IPS DF 6.9 (cell line): ENCODE measurements around the gene TNFRSF13B.
"Not testable (repeated sequence)": the region's sequence is repeated elsewhere in the genome, so short reads cannot be mapped to it uniquely, and the experiment has no call there.

Source experiments
- DNase-seq: peaks from one replicate; pipeline ENCODE4 v3.0.0-alpha.2; 2013; ENCODE audit warnings: low read depth, low spot score
- H3K27ac ChIP-seq: one replicate; pipeline ENCODE4 v1.5.1; 2013; ENCODE audit warnings: low read length, control low read depth
- H3K27me3 ChIP-seq: 2 replicates; pipeline ENCODE4 v1.6.1; 2013; ENCODE audit warnings: mild to moderate bottlenecking, low read length; ENCODE audit not compliant: control insufficient read depth, insufficient read depth
- H3K36me3 ChIP-seq: 2 replicates; pipeline ENCODE4 v1.6.1; 2013; ENCODE audit warnings: low read length; ENCODE audit not compliant: control insufficient read depth, insufficient read depth
- H3K4me1 ChIP-seq: 2 replicates; pipeline ENCODE4 v1.6.1; 2013; ENCODE audit warnings: low read length; ENCODE audit not compliant: control insufficient read depth, insufficient read depth
- H3K4me3 ChIP-seq: 2 replicates; pipeline ENCODE4 v1.5.1; 2013; ENCODE audit warnings: mild to moderate bottlenecking, low read length
- H3K9me3 ChIP-seq: 2 replicates; pipeline ENCODE4 v1.6.1; 2013; ENCODE audit warnings: low read length, inconsistent platforms; ENCODE audit not compliant: control insufficient read depth, insufficient read depth
- WGBS: extraction: QIAGEN DNeasy Blood & Tissue Kit; methylation state at CpG from one replicate; pipeline ENCODE4 v1.1.7; 2013; ENCODE audit warnings: mixed read lengths, missing lambda C conversion rate; ENCODE audit not compliant: insufficient read length, insufficient coverage; 5-methylcytosine and 5-hydroxymethylcytosine counted together

TNFRSF13B gene

GRCh38 chr17:16900288-16900882 lies 71.5 kb downstream of the TNFRSF13B start:
- Histone ChIP-seq H3K27me3 (no peaks in the 10 kb centered on the region), H3K4me3 (no peak overlapping the region), H3K27ac (no peak overlapping the region), H3K4me1 (no peaks in the 10 kb centered on the region), H3K36me3 (no peaks in the 10 kb centered on the region), H3K9me3 (no peaks in the 10 kb centered on the region)
- WGBS: no CpG with 5 or more reads among the region's 2 CpGs
- no peak for DNase-seq

- H3K27me3 ChIP-seq, H3K36me3 ChIP-seq, H3K27ac ChIP-seq, H3K4me3 ChIP-seq, H3K9me3 ChIP-seq, H3K4me1 ChIP-seq, DNase-seq: not testable (repeated sequence)
- no CpG with 5 or more reads among the region's 10 CpGs for WGBS
These were observed 74.6 kb downstream of the TNFRSF13B start for GRCh38 chr17:16897211-16897896.

- H3K4me3 ChIP-seq, H3K27ac ChIP-seq, DNase-seq, H3K36me3 ChIP-seq, H3K27me3 ChIP-seq, H3K9me3 ChIP-seq, H3K4me1 ChIP-seq: not testable (repeated sequence)
- WGBS: no CpG with 5 or more reads among the region's 8 CpGs
These were observed 75.7 kb downstream of the TNFRSF13B start for GRCh38 chr17:16896235-16896634.

- no CpG with 5 or more reads among the region's 19 CpGs for WGBS
- not testable (repeated sequence) for DNase-seq, H3K27me3 ChIP-seq, H3K27ac ChIP-seq, H3K4me3 ChIP-seq, H3K4me1 ChIP-seq, H3K9me3 ChIP-seq, H3K36me3 ChIP-seq
These were observed 78.4 kb downstream of the TNFRSF13B start for GRCh38 chr17:16893527-16893926.

GRCh38 chr17:16892876-16893454 lies 79.0 kb downstream of the TNFRSF13B start:
- not testable (repeated sequence) for H3K27ac ChIP-seq, DNase-seq, H3K36me3 ChIP-seq, H3K4me1 ChIP-seq, H3K4me3 ChIP-seq, H3K9me3 ChIP-seq, H3K27me3 ChIP-seq
- WGBS: no CpG with 5 or more reads among the region's 20 CpGs

- WGBS: no CpG with 5 or more reads among the region's 5 CpGs
- Histone ChIP-seq H3K27me3 (no peaks in the 10 kb centered on the region), H3K9me3 (no peaks in the 10 kb centered on the region), H3K4me1 (no peaks in the 10 kb centered on the region), H3K27ac (no peak overlapping the region), H3K36me3 (no peaks in the 10 kb centered on the region), H3K4me3 (no peak overlapping the region)
- no peak for DNase-seq
These were observed 82.8 kb downstream of the TNFRSF13B start for GRCh38 chr17:16889088-16889465.
